Dendritic cell treated with granulocyte-macrophage colony-stimulating factor and Interleukin-4, amounts not matched to agents 40 ng/mL and 50 ng/mL, for 4 days (primary cell): ENCODE data around the gene LDAF1.

Experiments used
- H3K27ac Mint-ChIP-seq: one replicate; pipeline ENCODE4 v1.8.0; 2022; ENCODE audit warnings: mild to moderate bottlenecking, mixed read lengths
- H3K27me3 Mint-ChIP-seq: one replicate; pipeline ENCODE4 v1.8.0; 2022; ENCODE audit warnings: mild to moderate bottlenecking, mixed read lengths
- H3K36me3 Mint-ChIP-seq: one replicate; pipeline ENCODE4 v1.8.0; 2022; ENCODE audit warnings: low read depth, mixed read lengths
- H3K4me1 Mint-ChIP-seq: one replicate; pipeline ENCODE4 v1.8.0; 2022; ENCODE audit warnings: low read depth, mixed read lengths
- H3K4me3 Mint-ChIP-seq: one replicate; pipeline ENCODE4 v1.8.0; 2022; ENCODE audit warnings: mild to moderate bottlenecking, moderate library complexity, mixed read lengths
- H3K9me3 Mint-ChIP-seq: one replicate; pipeline ENCODE4 v1.8.0; 2022; ENCODE audit warnings: mixed read lengths
- intact Hi-C: fragments of 100-400 bp; cut with micrococcal nuclease; formaldehyde crosslinking; loops from one replicate; pipeline ENCODE4 v1.15.0; 2022

The LDAF1 gene

GRCh38 chr16:21222495-21223337, 64.2 kb downstream of the LDAF1 start:
- Mint-ChIP-seq H3K4me1 (peaks cover 11% of the 10 kb centered on the region), H3K27ac (no peak overlapping the region), H3K9me3 (no peaks in the 10 kb centered on the region), H3K4me3 (no peak overlapping the region), H3K36me3 (no peaks in the 10 kb centered on the region), H3K27me3 (peaks cover 54% of the 10 kb centered on the region)
- intact Hi-C loops: no loop called here

DNA sequence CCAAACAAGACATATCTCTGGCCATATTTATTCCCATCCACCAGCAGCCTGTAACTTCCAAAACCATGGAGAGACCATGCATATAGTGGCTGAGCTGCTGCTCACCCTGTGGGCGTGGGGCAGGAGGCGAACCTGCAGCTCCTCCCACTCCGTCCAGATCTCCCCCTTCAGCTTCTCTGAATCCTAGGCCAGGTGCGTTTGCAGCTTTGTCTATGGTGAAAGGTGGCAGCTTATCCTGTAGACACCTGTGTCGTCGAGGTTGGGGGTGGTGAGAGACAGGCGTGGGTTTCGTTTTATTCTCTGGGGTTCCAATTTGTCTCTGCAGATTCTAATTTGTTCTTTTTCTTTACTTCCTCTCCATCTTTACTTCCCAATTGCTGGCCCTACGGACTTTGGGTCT, 65.3 kb downstream of the LDAF1 start:
- Mint-ChIP-seq H3K4me3 (no peak overlapping the region), H3K9me3 (no peaks in the 10 kb centered on the region), H3K36me3 (no peaks in the 10 kb centered on the region), H3K27ac (no peak overlapping the region), H3K4me1 (peaks cover 11% of the 10 kb centered on the region), H3K27me3 (peaks cover 62% of the 10 kb centered on the region)
- intact Hi-C loops: no loop called here

DNA sequence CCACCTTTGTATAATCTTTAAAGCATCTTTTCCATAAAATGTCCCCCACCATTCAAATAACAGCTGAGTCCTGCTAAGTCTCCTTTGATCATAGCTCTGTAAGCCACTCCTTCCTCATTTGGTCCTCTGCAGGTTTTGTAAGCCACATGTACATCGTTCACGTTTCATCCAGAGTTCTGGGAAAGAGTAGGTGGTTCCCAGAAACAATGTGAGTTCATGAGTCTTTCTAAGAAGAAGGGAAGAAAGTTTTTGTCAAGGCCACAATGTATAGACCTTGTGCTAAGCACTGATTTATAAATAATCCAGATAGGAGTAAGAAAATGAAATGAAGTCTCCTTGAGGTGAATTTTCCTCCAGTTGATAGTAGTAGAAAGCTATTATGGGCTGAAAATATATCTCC, 66.3 kb downstream of the LDAF1 start:
- H3K4me3 Mint-ChIP-seq: no peak overlapping the region
- no peak overlapping the region for H3K27ac Mint-ChIP-seq
- peaks cover 64% of the 10 kb centered on the region for H3K27me3 Mint-ChIP-seq
- peaks cover 11% of the 10 kb centered on the region for H3K4me1 Mint-ChIP-seq
- no peaks in the 10 kb centered on the region for H3K9me3 Mint-ChIP-seq
- intact Hi-C loops: no loop called here
- no peaks in the 10 kb centered on the region for H3K36me3 Mint-ChIP-seq

GRCh38 chr16:21226749-21227148, 68.3 kb downstream of the LDAF1 start:
- Mint-ChIP-seq H3K36me3 (no peaks in the 10 kb centered on the region), H3K27me3 (peaks cover 54% of the 10 kb centered on the region)

GRCh38 chr16:21227866-21228265, 69.4 kb downstream of the LDAF1 start:
- Mint-ChIP-seq H3K4me3 (no peak overlapping the region), H3K4me1 (peaks cover 11% of the 10 kb centered on the region), H3K27me3 (peaks cover 48% of the 10 kb centered on the region), H3K36me3 (no peaks in the 10 kb centered on the region), H3K27ac (no peak overlapping the region), H3K9me3 (no peaks in the 10 kb centered on the region)
- intact Hi-C loops: no loop called here

More at GRCh38 chr16:21226749-21227148, 68.3 kb downstream of the LDAF1 start:
- peaks cover 11% of the 10 kb centered on the region for H3K4me1 Mint-ChIP-seq
- no peaks in the 10 kb centered on the region for H3K9me3 Mint-ChIP-seq
- intact Hi-C loops: no loop called here
- H3K27ac Mint-ChIP-seq: no peak overlapping the region
- H3K4me3 Mint-ChIP-seq: no peak overlapping the region

- H3K9me3 Mint-ChIP-seq: no peaks in the 10 kb centered on the region
- peaks cover 45% of the 10 kb centered on the region for H3K27me3 Mint-ChIP-seq
- H3K36me3 Mint-ChIP-seq: no peaks in the 10 kb centered on the region
- H3K27ac Mint-ChIP-seq: no peak overlapping the region
- H3K4me1 Mint-ChIP-seq: peaks cover 11% of the 10 kb centered on the region
- intact Hi-C loops: no loop called here
- no peak overlapping the region for H3K4me3 Mint-ChIP-seq
These were observed 69.9 kb downstream of the LDAF1 start for GRCh38 chr16:21228361-21228872.
